Measurements from ENCODE around the gene SOX6.

GRCh38 chr11:16226245-16226644, 130.1 kb downstream of the SOX6 start:
- TF ChIP-seq RAD21 (conservative IDR thresholded peaks at IDR 0.05) (no peak), CTCF (IDR thresholded peaks at IDR 0.05; ENCODE audit: poor library complexity, severe bottlenecking) (no peak), POLR2AphosphoS5 (IDR thresholded peaks at IDR 0.05) (no peak), MXI1 (conservative IDR thresholded peaks at IDR 0.05; ENCODE audit: poor library complexity, severe bottlenecking) (no peak), REST (IDR thresholded peaks at IDR 0.05; ENCODE audit: borderline replicate concordance) (no peak), EZH2 (IDR thresholded peaks at IDR 0.05; ENCODE audit: borderline replicate concordance, insufficient read depth, low read length, poor library complexity, severe bottlenecking) (no peak), SMC3 (conservative IDR thresholded peaks at IDR 0.05; ENCODE audit: poor library complexity) (no peak), TAF1 (IDR thresholded peaks at IDR 0.05; ENCODE audit: low read depth) (no peak), EP300 (conservative IDR thresholded peaks at IDR 0.05; ENCODE audit: poor library complexity, severe bottlenecking) (no peak)
